AG09309 (cell line): ENCODE data around the gene AUTS2.

Experiments used
- DNase-seq: peaks from one replicate; pipeline ENCODE4 v3.0.0-alpha.2; 2010; ENCODE audit warnings: low read depth
- H3K4me3 ChIP-seq: 2 replicates; pipeline ENCODE4 v1.5.1; 2011; ENCODE audit warnings: mild to moderate bottlenecking, low read depth, low read length, moderate library complexity; ENCODE audit not compliant: control insufficient read depth
- CTCF ChIP-seq: IDR thresholded peaks from 2 replicates; pipeline ENCODE4 v1.5.1; 2011; ENCODE audit warnings: mild to moderate bottlenecking, low read depth, low read length, inconsistent platforms; ENCODE audit not compliant: insufficient read depth, control insufficient read depth; ENCODE audit errors: missing control alignments

The AUTS2 gene

GRCh38 chr7:69640925-69641594, 42.8 kb downstream of the AUTS2 start:
- H3K4me3 ChIP-seq, result no peak overlapping the region
- no peak for DNase-seq
- no peak for TF ChIP-seq CTCF

DNA sequence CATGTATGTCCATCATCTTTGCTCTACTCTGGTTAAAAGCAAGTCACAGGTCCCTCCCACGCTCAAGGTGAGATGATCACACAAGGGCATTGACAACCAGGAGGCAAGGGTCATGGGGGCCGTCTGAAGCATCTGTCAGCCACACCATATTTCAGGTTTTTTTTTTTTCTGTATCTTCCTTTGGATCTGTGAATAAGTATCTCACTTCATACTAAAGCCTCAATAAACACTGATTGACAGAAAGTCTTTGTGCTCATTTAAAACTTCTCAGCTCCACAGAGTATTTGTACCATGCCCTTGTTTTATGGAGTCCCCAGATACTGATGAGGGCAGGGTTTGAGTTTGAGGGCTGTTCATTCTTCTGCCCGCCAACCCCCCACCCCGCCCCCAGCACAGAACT, 45.0 kb downstream of the AUTS2 start:
- no peak for DNase-seq
- H3K4me3 ChIP-seq, result no peak overlapping the region
- TF ChIP-seq CTCF, result no peak

DNA sequence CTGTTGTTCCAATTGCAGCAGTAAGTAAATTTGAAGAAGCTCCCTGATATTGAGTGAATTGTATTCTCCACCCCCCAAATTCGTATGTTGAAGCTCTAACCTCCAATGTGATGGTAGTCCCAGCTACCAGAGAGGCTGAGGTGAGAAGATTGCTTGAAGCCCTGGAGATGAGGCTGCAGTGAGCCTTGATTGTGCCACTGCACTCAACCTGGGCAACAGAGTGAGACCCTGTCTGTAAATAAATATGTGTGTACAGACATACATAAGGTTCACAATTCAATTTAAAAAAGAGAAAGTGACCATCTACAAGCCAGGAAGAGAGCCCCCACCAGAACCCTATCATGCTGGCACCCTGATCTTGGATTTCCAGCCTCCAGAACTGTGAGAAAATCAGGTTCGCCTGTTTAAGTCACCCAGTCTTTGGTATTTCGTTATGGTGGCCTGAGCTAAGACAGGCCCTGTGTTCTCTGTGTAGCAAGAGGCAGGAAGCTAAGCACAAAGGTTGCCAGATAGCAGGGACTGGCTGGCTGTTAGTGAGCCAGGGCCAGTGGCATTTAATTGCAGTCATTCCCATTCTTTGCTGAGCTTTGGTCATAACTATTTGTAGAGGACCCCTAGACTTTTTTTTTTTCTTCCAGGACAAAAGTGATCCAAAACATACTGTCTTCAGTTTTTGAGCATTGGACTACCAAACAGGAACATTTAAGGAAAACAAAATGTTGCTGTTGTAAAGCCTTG, 45.6 kb downstream of the AUTS2 start:
- no peak for DNase-seq
- H3K4me3 ChIP-seq, result no peak overlapping the region
- TF ChIP-seq CTCF, result no peak

GRCh38 chr7:69645683-69646082, 47.4 kb downstream of the AUTS2 start:
- DNase-seq, result no peak
- TF ChIP-seq CTCF, result no peak
- H3K4me3 ChIP-seq, result no peak overlapping the region

DNA sequence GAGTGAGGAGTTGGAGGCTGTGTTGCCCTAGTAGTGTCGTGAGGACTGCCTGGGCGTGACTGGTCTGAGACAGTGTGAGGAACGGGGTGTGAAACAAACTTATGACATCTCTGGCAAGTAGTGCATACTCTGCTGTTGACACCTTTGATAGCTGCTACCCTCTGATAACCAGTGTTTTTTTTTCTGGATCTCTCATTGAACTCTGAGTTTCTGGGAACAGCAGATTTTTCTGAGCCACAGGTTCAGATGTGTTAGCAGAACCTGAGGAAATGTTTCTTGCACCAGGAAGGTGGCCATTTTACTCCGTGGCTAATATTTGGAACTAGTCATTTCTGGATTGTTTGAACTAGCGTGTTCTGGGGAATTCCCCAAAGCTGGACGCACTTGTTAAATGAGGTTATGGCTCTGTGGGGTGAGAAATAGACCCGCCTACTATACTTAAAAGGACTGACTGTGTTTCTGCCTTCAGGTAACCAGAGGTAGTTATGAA, 52.9 kb downstream of the AUTS2 start:
- TF ChIP-seq CTCF, result no peak
- H3K4me3 ChIP-seq, result no peak overlapping the region
- no peak for DNase-seq

DNA sequence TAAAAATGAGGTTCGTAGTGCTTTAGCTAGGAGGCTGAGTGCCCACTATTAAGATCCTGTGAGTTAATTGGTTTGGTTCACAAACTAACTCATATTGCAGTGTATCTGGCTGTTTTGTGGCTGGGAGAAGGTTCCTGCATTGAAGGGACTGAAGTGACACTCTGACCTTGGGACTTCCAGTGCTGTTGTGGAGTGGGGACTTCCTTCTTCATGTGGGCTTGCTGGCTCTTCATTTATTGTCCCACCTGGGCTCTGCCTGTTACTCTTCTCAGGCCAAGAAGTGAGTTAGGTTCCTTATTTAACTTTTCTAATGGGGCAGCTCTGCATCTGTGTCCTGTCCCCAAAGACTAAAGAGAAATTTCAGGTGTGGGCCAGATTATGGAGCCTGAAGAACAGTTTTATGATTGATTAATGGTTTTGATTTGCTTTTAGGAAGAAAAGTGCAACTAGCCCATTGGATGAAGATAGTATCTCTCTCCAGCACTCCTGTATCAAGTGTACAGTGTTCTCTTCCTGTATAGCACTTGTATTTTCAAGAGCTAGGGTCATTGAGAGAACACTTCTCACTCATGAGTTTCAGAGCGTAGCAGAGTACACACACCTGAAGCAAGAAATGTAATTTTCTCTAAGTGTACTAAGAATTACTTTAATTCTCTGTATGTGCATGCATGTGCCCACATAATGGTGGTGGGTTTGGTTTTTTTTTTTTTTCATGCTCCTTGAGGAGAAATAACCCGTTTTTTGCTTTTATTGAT, 54.8 kb downstream of the AUTS2 start:
- DNase-seq, result no peak
- no peak overlapping the region for H3K4me3 ChIP-seq
- no peak for TF ChIP-seq CTCF
